Measurements from ENCODE around the gene RALGAPA2. TPM values are rescaled to one million over a fixed set of nuclear protein-coding genes. Genes with fewer than 3 reads are reported as not detected.

RALGAPA2 gene
- total RNA-seq, 2 donors from 2014 or later, result 36.5 to 53.2 TPM

GRCh38 chr20:20472684-20473274, 239.7 kb downstream of the RALGAPA2 start:
- TF ChIP-seq CTCF (IDR thresholded peaks at IDR 0.05), result no peak
- no peak for TF ChIP-seq POLR2AphosphoS5 (IDR thresholded peaks at IDR 0.05)
- no peak for TF ChIP-seq POLR2A (IDR thresholded peaks at IDR 0.05)
- WGBS, result 87% methylated on average over 4 of the region's 4 CpGs
- Histone ChIP-seq H3K4me3 (no peak overlapping the region), H3K9me3 (no peaks in the 10 kb centered on the region), H3K4me1 (replicated peaks) (no peaks in the 10 kb centered on the region), H3K27ac (no peak overlapping the region), H3K36me3 (no peaks in the 10 kb centered on the region), H3K27me3 (replicated peaks; ENCODE audit: insufficient read depth) (no peaks in the 10 kb centered on the region)
- no peak for DNase-seq (ENCODE audit: low spot score)
- intact Hi-C loops (cut with DNase I), result no loop called here

- DNase-seq (ENCODE audit: low spot score), result no peak
- Histone ChIP-seq H3K36me3 (no peaks in the 10 kb centered on the region), H3K9me3 (no peaks in the 10 kb centered on the region), H3K27ac (no peak overlapping the region), H3K4me1 (replicated peaks) (no peaks in the 10 kb centered on the region), H3K4me3 (no peak overlapping the region), H3K27me3 (replicated peaks; ENCODE audit: insufficient read depth) (no peaks in the 10 kb centered on the region)
- TF ChIP-seq POLR2A (IDR thresholded peaks at IDR 0.05), result no peak
- no peak for TF ChIP-seq POLR2AphosphoS5 (IDR thresholded peaks at IDR 0.05)
- TF ChIP-seq CTCF (IDR thresholded peaks at IDR 0.05), result no peak
- 60% methylated on average over 4 of the region's 4 CpGs for WGBS
- intact Hi-C loops (cut with DNase I), result no loop called here
Measured at GRCh38 chr20:20466341-20466879, 246.0 kb downstream of the RALGAPA2 start.

GRCh38 chr20:20465252-20465651, 247.2 kb downstream of the RALGAPA2 start:
- 83% methylated on average over 2 of the region's 2 CpGs for WGBS
- Histone ChIP-seq H3K9me3 (no peaks in the 10 kb centered on the region), H3K36me3 (no peaks in the 10 kb centered on the region), H3K27me3 (replicated peaks; ENCODE audit: insufficient read depth) (no peaks in the 10 kb centered on the region), H3K27ac (no peak overlapping the region), H3K4me3 (no peak overlapping the region), H3K4me1 (replicated peaks) (no peaks in the 10 kb centered on the region)
- intact Hi-C loops (cut with DNase I), result no loop called here
- TF ChIP-seq CTCF (IDR thresholded peaks at IDR 0.05) (no peak), POLR2A (IDR thresholded peaks at IDR 0.05) (no peak), POLR2AphosphoS5 (IDR thresholded peaks at IDR 0.05) (no peak)
- no peak for DNase-seq (ENCODE audit: low spot score)

- no peaks in the 10 kb centered on the region for H3K4me1 ChIP-seq (replicated peaks)
- no peaks in the 10 kb centered on the region for H3K27me3 ChIP-seq (replicated peaks; ENCODE audit: insufficient read depth)
- intact Hi-C loops (cut with DNase I), result no loop called here
- WGBS, result 70% methylated on average over 9 of the region's 9 CpGs
- H3K36me3 ChIP-seq, result no peaks in the 10 kb centered on the region
- no peak for DNase-seq (ENCODE audit: low spot score)
- no peak overlapping the region for H3K4me3 ChIP-seq
- TF ChIP-seq POLR2AphosphoS5 (IDR thresholded peaks at IDR 0.05), result no peak
- no peak for TF ChIP-seq POLR2A (IDR thresholded peaks at IDR 0.05)
- no peak for TF ChIP-seq CTCF (IDR thresholded peaks at IDR 0.05)
- no peaks in the 10 kb centered on the region for H3K9me3 ChIP-seq
- H3K27ac ChIP-seq, result no peak overlapping the region
Measured at GRCh38 chr20:20463933-20464374, 248.5 kb downstream of the RALGAPA2 start.

GRCh38 chr20:20462185-20462584, 250.3 kb downstream of the RALGAPA2 start:
- no peaks in the 10 kb centered on the region for H3K27me3 ChIP-seq (replicated peaks; ENCODE audit: insufficient read depth)
- no peak overlapping the region for H3K27ac ChIP-seq
- no peaks in the 10 kb centered on the region for H3K4me1 ChIP-seq (replicated peaks)
- no peak overlapping the region for H3K4me3 ChIP-seq
- H3K9me3 ChIP-seq, result no peaks in the 10 kb centered on the region
- 40% methylated on average over 3 of the region's 3 CpGs for WGBS
- intact Hi-C loops (cut with DNase I), result no loop called here
- no peaks in the 10 kb centered on the region for H3K36me3 ChIP-seq
- no peak for DNase-seq (ENCODE audit: low spot score)
- no peak for TF ChIP-seq CTCF (IDR thresholded peaks at IDR 0.05)
- TF ChIP-seq POLR2A (IDR thresholded peaks at IDR 0.05), result no peak
- TF ChIP-seq POLR2AphosphoS5 (IDR thresholded peaks at IDR 0.05), result no peak
